Measurements from ENCODE around the gene BOK.

BOK gene

DNA sequence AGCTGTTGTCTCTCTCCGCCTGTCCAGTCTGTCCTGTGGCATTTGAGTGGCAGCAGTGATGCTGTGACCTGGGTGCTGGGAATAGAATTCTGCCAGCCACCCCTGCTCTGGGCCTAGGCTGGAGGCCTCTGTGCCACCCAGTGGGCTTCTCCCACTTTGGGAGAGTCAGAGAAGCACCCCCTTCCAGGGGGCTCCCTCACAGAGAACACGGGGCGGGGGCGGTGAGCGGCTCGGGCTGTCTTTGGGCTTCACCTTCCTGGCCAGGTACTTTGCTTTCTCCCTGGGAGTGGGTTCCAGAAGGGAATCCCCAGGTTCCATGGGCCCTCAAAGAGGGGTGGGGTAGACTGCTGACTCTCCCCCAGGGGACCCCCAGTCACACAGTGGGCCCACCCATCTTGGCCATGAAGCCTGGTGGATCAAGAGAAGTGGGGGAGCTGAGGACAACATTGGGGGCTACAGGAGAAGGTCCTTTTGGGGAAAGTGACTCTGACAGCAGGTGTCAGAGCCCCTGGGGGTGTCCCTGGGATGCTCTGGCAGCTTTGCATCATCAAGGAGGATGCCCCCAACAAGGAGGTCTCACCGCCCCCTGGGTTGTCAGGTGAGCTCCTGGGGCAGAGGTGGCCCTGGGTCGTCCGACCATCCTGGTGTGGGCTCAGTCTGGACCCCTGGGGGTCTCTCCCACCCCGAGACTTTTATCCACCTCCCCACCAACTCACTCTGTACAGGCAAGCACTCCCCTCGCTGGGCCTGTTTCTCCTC lies 18.8 kb upstream of the BOK start:
- no peak for DNase-seq

DNA sequence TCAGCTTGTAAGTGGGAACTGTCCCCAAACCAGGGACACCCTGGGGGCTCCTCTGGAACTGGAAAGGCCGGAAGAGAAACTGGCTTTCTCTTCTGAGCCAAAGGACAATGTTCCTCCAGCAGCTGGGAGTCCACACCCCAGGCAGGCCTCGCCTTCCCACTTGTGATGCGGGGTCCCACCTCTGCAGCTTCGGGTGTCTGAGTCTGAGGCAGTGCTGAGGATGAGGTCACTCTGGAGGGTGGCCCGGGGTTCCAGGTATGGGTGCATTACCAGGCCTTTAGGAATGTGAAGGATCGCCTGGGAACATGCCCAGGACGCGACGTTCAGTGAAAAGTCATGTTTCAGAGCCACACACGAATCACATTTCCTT lies 18.2 kb upstream of the BOK start:
- no peak for DNase-seq

DNA sequence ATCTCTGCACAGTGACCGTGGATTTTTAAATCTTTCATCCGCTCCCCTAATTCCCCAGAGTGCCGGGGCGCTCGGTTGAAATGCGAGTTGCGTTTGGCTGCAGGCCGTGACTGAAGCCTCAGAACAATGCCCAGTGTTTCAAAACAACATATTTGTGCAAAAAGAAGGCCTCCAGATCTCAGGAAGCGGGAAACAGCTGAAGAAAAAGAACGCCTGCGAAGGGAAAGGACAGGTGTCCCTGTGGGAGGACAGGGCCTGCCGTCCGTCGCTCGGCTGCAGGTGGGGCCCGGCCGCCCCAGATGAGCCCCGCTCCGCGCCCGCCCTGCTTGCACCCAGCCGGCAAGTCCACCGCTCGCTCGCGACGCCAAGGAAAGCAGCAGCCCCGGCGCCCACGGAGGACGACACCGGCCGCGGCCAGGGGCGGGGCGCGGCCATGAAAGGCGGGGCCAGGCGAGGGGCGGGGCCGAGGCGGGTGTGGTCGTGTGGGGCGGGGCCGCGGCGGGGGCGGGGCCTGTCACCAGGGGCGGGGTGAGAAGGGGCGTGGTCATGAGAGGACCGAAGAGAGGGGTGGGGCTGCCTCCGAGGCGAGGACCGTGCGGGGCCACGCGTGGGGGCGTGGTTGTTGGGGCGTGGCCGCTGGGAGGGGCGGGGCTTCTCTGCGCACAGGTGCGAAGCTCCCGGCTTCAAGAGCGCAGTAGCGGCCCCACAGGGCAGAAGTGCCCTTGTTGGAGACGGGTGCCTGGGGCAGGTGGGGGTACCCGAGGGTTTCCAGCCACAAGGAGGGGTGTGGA lies 17.6 kb upstream of the BOK start:
- peak; percentile 71 for DNase-seq

DNA sequence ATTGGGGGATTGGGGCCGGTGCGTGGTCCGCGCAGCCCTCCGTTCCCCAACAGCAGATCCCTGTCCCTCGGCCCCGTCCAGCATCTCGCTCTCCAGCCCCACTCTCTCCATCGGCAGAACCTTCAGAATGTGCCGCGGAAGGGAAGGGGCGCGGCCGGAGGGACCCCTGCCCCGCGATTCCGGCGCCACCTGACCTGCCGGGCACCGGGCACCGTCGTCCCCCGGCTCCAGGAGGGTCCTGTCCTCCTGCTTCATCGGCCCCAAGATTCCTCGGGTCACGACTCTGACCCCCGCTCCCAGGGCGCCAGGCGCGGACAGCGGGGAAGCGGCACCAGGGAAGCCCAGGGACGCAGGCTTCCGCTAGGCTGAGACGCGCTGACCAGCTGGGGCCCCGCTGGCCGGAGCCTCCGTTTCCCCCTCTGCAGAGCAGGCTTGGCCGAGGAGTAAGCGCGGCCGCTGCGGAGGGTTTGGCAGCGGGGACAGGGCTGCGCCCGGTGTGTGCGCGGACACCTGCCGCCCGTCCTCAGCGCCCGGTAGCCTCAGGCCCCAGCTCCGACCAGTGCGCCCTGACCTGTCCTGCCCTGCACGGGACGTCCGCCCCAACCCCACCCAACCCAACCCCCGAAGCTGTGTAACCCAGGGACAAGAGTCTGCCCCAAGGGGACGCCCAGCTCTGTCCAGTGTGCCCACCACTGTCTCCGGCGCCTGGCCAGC lies 16.8 kb upstream of the BOK start:
- no peak for DNase-seq

DNA sequence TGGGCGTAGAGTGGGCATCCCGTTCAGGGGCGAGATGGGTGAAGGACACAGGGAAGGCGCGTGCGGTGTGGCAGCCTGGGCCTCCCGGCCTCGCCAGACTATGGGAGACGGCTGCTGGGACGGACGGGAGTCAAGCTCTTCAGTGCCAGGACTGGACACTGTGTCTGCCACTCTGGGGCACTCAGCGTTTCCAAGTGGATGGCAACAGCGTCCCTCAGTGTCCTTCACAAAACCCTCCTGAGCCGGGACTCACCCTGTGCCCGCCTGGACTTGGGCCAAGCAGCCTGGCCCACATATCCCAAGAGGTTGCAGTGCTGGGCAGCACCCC lies 16.3 kb upstream of the BOK start:
- no peak for DNase-seq

DNA sequence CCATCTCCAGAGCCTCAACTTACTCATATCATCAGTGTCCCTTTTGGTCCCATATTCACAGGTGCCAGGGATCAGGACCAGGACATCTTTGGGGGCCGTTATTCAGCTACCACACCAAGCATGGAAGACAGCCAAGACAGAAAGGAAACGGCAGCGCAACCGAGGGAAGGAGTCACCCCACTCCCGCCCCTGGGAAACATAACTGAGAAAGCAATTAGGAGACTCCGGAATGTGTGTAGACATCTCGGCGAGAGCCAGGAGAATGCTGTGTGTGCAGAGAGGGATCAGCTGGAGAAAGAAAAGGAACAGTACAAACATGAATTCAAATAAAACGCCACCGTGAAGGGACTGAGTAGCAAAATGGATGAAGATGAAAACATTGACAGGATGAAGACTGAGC lies 13.4 kb upstream of the BOK start:
- DNase-seq = no peak

DNA sequence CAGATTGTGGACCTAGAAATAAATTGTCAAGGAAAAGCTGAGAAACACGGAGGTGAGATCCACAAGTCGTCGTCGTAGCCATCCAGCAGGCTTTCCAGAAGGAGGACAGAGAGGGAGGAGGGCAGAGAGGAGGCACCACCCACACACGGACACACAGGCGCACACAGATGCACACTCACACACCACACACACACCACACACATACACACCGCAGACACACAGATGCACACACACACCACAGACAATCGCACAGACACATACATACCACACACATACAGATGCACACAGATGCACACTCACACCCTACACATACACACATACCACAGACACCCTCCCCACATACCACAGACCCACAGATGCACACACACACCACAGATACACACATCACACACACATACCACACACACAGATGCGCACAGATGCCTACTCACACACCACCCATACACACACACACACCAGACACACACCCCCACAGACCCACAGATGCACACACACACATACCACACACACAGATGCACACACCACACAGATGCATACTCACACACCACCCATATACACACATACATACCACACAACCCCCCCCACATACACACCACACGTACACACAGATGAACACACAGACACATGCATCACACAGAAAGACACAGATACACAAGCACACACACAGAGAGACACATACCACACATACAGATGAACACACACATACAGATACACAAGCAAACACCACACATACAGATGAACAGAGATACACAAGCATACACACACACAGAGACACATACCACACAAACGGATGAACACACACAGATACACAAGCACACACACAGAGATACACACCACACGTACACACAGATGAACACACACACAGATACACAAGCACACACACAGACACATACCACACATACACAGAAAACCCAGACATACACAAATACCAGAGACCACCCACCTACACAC lies 12.7 kb upstream of the BOK start:
- DNase-seq = no peak

DNA sequence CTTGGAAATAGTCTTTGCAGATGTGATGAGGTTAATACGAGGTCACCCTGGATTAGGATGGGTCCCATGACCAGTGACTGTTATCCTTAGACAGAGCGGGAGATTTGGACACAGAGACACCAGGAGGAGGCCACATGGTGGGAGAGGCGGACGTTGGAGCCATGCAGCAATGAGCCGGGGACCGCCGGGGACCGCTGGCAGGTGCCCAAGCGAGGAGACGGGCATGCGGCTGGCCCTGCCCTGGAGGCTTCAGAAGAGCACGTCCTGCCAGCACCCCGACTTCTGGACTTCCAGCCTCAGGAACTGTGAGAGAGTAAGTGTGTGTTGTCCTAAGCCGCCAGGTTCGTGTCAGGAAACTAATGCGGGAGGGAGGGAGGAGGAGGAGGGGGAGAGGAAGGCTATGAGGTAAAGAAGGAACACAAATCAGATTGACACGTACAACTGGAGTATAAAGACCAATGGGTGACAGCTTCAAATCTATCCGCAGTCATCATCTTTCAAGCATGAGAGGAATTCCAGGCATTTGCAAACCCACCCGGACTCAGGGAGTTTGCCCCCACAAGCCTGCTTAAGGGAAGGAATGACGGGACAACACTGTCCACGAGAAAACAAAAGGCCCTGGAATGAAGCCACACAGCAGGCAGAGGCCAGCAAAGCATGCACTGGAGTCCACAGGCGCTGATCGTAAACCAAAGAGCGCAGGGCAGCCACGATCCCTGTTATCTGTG lies 11.6 kb upstream of the BOK start:
- DNase-seq = no peak

DNA sequence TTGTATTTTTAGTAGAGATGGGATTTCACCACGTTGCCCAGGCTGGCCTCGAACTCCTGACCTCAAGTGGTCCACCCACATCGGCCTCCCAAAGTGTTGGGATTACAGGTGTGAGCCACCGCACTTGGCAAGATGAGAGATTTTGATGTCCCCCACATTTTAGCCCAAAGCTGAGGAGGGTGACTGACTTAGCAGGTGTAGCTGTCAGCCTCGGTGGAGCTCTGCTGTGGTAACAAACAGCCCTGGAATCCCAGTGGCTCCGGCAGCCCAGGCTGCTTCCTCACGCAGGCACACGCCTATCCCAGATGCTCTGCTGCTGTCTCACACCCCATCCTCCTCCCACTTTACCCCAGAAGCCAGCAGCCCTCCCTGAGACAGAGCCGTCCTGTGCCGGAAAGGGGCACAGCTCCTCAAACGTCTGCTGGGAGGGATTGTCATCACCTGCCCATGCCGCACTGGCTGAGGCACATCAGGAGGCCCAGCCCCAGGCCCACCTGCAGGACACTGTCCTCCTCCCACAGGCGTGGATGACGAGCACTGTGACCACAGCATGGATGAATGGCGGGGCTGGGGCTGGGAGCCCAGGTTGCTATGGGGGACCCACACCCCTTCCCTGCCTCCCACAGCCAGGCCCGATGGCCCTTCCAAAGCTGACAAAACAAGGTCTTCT lies 10.6 kb upstream of the BOK start:
- no peak for DNase-seq

DNA sequence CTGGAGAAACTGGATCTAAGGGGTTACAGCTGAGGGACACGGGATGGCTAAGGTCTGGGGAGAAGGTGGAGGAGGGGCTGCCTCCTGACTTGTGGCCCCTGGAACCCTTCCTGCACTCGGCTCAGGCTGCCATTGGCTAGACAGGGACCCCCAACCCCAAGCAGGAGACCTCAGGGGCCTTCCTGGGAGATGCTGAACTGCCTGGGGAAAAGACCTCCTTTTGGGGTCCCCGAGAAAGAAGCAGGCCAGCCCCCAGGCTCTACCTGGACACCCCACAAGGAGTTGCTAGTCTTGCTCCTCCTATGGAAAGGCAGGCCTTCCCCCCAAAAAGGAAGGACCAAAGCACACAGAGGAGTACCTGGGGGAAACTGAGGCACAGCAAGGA lies 10.1 kb upstream of the BOK start:
- no peak for DNase-seq

DNA sequence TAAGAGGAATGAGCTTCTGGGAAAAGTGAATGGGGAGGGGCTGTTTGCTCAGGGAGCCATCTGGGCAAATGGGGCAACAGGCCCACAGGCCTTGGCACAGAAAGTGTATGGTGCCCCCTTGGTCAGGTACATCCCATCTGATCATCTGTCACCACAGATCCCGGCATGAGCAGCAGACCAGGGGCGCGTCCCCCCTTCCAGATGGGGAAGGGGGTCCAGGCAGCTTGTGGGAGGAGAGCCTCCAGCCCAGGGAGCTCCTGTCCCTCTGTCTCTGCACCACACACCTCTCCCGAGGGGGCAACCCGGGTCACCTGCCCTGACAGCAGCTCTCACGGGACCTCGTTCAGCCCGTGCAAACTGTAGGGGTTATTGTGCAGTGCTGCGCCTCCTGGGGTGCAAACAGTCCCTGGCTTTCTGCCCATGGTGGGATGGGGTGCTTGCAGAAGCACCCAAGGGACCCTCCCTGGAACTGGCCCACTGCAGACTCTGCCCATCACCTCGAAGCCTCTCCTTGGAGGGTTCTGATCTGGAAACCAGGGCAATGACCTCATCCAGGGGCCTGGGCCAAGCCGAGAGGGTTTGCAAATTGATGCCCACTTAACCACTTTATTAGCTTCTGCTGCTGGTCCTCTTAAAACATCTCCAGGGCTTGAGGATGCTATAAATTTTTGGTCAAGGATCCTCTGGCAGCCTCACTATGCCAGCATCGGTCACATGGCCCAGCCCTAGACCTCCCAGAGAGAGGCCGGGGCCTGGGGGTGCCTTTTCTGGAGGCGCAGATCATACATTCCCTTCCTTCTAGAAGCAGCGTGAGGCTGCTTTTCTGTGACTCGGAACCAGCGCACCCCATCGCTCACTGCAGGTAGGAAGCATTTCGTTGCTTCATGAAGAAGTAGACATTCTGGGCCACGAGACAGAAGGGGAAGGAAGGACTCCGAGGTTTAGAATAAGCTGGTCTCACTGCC lies 7.6 kb upstream of the BOK start:
- DNase-seq = no peak

DNA sequence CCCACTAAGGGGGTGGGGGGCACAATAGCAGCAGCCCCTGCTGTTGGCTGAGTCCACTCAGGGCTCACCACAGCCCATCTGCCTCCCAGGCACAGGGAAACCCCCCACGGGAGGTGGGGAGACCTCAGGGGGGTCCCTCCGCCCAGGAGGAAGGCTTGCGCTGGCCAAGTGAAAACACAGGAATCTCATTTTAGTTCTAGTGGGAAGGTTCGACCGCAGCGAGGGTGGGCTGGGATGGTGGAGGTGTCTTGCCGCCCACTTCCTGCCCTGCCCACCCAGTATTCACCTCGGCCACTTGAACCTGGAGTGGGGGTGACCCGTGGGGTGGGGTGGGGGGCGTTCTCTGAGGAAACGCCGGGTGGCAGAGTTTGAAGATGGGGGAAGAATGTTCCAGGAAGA lies 6.9 kb upstream of the BOK start:
- no peak for DNase-seq

DNA sequence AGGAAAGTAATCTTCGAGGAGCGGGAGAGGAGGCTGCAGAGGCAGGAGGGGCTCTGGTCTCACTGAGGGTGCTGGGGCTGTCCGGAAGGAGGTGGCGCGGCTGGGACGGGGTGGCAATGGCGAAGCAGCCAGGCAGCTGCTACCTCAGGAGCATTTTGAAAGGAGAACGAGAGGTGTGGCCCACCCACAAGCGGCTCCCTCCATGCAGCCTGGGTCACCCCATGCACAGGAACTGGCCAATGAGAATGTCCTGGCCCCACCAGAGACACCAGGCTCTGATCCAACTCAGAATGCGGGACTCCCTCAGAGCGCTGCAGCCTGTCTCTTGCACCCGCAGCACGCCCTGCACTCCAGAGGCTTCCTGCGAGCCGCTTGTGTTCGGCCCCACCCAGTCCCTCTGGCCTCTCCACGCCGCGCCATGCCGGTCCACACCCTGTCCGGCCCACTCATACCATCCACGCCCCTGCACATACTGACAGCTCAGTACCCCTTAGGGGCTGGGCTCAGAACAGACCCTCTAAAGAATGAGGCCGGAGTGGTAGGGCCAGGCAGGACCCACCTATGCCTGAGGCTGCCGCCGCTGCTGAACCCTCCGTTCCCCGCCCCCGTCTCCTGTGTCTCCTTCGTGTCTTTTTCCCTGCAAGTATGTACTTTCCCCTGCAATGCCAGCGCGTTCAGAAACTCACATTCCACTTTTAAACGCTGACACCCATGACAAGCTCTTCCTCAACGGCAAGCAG lies 6.4 kb upstream of the BOK start:
- no peak for DNase-seq

DNA sequence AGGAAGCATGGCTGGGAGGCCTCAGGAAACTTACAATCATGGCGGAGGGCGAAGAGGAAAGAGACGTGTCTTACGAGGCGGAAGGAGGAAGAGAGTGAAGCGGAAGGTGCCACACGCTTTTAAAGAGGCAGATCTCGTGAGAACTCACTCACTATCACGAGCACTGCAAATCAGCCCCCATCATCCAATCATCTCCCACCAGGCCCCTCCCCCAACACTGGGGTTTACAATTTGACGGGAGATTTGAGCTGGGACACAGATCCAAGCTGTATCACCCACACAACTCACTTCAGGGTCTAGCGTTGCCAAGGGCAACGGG lies 5.1 kb upstream of the BOK start:
- DNase-seq = no peak

DNA sequence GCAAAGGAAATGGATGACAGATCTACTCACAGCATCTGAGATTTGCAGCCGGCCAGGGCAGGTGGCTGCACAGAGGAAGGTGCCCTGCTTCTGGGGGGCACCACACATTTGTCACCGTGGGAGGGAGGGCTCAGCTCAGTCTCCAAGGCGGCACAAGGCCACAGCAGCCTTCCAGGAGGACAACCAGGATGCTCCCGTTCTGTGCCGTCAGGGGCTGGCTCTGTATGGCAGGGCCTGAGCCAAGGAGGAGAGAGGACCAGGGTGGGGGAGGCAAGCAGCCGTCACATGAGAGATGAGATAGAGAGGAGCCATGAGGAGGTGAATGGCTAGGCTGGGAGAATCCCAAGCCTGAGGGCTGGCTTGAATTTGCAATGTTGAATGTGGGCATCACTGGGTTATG lies 4.6 kb upstream of the BOK start:
- no peak for DNase-seq

DNA sequence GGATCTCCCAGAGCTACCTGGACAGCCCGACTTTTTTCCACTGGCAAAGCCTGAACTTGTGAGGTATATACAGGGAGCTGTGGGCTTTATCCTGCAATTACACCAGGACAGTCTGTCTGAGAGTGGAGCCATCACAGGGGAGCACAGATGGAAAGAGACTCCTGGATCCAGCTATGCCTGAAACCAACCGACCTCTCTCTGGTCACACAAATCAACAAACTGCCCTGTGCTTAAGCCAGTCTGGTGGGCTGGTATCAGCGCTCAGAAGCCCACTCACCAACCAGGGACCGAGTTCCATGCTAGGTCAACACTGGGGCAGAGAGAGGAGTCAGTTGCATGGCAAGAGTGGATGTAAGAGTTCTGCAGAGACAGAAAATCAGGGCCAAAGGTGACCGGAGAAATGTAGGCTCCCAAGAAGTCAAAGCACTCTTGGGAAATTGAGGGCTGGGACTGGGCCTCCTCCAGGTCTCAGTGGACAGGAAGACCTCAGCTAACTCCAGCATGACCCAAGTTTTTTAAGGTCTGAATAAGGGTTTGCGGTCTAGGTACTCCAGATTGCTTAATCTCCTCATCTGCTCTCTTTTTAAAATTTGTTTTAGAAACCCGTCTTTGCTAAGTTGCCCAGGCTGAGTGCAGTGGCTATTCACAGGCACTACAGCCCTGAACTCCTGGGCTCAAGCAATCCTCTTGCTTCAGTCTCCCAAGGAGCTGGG lies 3.8 kb upstream of the BOK start:
- DNase-seq = no peak

DNA sequence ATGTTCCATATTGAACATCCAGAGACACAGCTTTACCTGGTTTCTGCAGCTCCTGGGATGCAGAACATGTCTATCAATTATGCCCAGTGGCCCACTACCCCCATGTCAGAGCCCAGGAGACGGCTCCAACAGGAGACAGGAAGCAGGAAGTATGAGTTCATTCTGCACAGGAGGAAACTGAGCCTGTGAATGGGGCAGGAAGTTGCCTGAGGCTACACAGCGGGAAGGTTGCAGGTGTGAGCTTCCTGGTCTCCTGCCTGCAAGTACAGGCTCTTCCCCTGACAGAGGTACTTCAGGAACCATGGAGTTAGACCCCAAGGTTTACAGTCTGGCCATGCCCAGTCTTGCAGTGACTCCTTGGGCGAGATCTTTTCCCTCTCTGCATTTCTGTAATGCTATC lies 2.8 kb upstream of the BOK start:
- no peak for DNase-seq

DNA sequence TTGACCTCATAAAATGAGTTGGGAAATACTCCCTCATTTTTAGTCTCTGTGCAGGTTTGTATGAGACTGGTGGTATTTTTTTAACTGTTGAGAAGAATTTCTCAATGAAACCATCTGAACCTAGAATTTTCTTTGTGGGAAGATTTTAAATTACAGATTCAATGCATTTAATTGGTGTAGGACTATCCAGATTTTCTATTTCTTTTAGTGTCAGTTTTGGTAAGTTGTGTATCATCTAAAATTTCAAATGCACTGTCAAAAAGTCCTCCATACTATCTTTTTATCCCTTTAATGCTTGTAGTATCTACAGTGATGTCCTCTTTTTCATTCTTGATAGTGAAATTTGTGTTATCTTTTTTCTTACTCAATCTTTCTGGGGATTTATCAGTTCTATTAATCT lies 1.8 kb upstream of the BOK start:
- DNase-seq = no peak
